MM.1S (cell line): ENCODE results near the gene FAHD1.

ENCODE experiments used
- DNase-seq: peaks from one replicate; pipeline ENCODE4 v3.0.0-alpha.2; 2015
- H2AFZ ChIP-seq: fragments of 300-600 bp; sonication (generic); 2 replicates; pipeline ENCODE4 v1.6.0; 2016; ENCODE audit warnings: antibody characterized with exemption, low read length
- H3F3A ChIP-seq: fragments of 300-600 bp; sonication (generic); 2 replicates; pipeline ENCODE4 v1.6.1; 2016; ENCODE audit warnings: mild to moderate bottlenecking, antibody characterized with exemption, low read length, moderate library complexity, mixed read lengths; ENCODE audit not compliant: insufficient read depth
- H3K27ac ChIP-seq: fragments of 300-600 bp; sonication (generic); 2 replicates; pipeline ENCODE4 v1.5.1; 2016; ENCODE audit warnings: mild to moderate bottlenecking, low read length
- H3K27me3 ChIP-seq: fragments of 300-600 bp; sonication (generic); replicated peaks from 2 replicates; pipeline ENCODE4 v1.6.0; 2016; ENCODE audit warnings: low read length; ENCODE audit not compliant: insufficient read depth
- H3K36me3 ChIP-seq: fragments of 300-600 bp; sonication (generic); replicated peaks from 2 replicates; pipeline ENCODE4 v1.6.1; 2016; ENCODE audit warnings: mild to moderate bottlenecking, low read length, mixed read lengths; ENCODE audit not compliant: insufficient read depth
- H3K4me1 ChIP-seq: fragments of 300-600 bp; sonication (generic); 2 replicates; pipeline ENCODE4 v1.6.1; 2016; ENCODE audit warnings: low read length, mixed read lengths
- H3K4me2 ChIP-seq: fragments of 300-600 bp; sonication (generic); 2 replicates; pipeline ENCODE4 v1.6.0; 2016; ENCODE audit warnings: low read depth, low read length
- H3K4me3 ChIP-seq: fragments of 300-600 bp; sonication (generic); 2 replicates; pipeline ENCODE4 v1.5.1; 2016; ENCODE audit warnings: low read length, mixed read lengths
- H3K79me2 ChIP-seq: fragments of 300-600 bp; sonication (generic); 2 replicates; pipeline ENCODE4 v1.6.1; 2016; ENCODE audit warnings: mixed run types, low read length, mixed read lengths
- H3K9ac ChIP-seq: fragments of 300-600 bp; sonication (generic); 2 replicates; pipeline ENCODE4 v1.6.1; 2016; ENCODE audit warnings: low read length, mixed read lengths
- H3K9me2 ChIP-seq: fragments of 300-600 bp; sonication (generic); replicated peaks from 2 replicates; pipeline ENCODE4 v1.6.1; 2016; ENCODE audit warnings: mild to moderate bottlenecking, low read length, mixed read lengths; ENCODE audit not compliant: insufficient read depth
- H3K9me3 ChIP-seq: fragments of 300-600 bp; sonication (generic); replicated peaks from 2 replicates; pipeline ENCODE4 v1.6.1; 2016; ENCODE audit warnings: mild to moderate bottlenecking, low read length, mixed read lengths; ENCODE audit not compliant: insufficient read depth
- H4K20me1 ChIP-seq: fragments of 300-600 bp; sonication (generic); 2 replicates; pipeline ENCODE4 v1.6.1; 2016; ENCODE audit warnings: mild to moderate bottlenecking, low read length, moderate library complexity, mixed read lengths; ENCODE audit not compliant: insufficient read depth
- CTCF ChIP-seq: fragments of 300-600 bp; sonication (generic); IDR thresholded peaks from 2 replicates; pipeline ENCODE4 v1.5.1; 2016; ENCODE audit warnings: antibody characterized with exemption, low read length, mixed read lengths
- EZH2 ChIP-seq: fragments of 300-600 bp; sonication (generic); optimal IDR thresholded peaks from 2 replicates; pipeline ENCODE3; 2017; ENCODE audit warnings: low read depth, mild to moderate bottlenecking, antibody characterized with exemption, low read length, mixed read lengths
- EZH2phosphoT487 ChIP-seq: fragments of 300-600 bp; sonication (generic); IDR thresholded peaks from 2 replicates; pipeline ENCODE4 v1.6.1; 2018; ENCODE audit warnings: antibody characterized with exemption, low read length

The FAHD1 gene

GRCh38 chr16:1810106-1810505 is 16.9 kb upstream of the FAHD1 start:
- no peaks in the 10 kb centered on the region for H3F3A ChIP-seq
- no peaks in the 10 kb centered on the region for H3K9me2 ChIP-seq
- H3K4me2 ChIP-seq, result no peak overlapping the region
- H3K27ac ChIP-seq, result no peak overlapping the region
- TF ChIP-seq EZH2phosphoT487 (no peak), EZH2 (no peak), CTCF (no peak)
- DNase-seq, result no peak
- H2AFZ ChIP-seq, result no peak overlapping the region
- peaks cover 6% of the 10 kb centered on the region; the same call in 1 of the 2 replicates for H3K79me2 ChIP-seq
- H4K20me1 ChIP-seq, result no peaks in the 10 kb centered on the region
- H3K4me3 ChIP-seq, result no peak overlapping the region
- H3K4me1 ChIP-seq, result no peaks in the 10 kb centered on the region
- H3K9me3 ChIP-seq, result no peaks in the 10 kb centered on the region
- no peaks in the 10 kb centered on the region for H3K27me3 ChIP-seq
- no peaks in the 10 kb centered on the region for H3K36me3 ChIP-seq
- H3K9ac ChIP-seq, result no peak overlapping the region

- Histone ChIP-seq H3K4me1 (no peaks in the 10 kb centered on the region), H4K20me1 (no peaks in the 10 kb centered on the region), H3K9me3 (no peaks in the 10 kb centered on the region), H3K36me3 (no peaks in the 10 kb centered on the region), H2AFZ (no peak overlapping the region), H3K9ac (no peak overlapping the region), H3K4me3 (no peak overlapping the region), H3K79me2 (peaks cover 6% of the 10 kb centered on the region; the same call in 1 of the 2 replicates), H3K27me3 (no peaks in the 10 kb centered on the region), H3K9me2 (no peaks in the 10 kb centered on the region), H3F3A (no peaks in the 10 kb centered on the region), H3K4me2 (no peak overlapping the region), H3K27ac (no peak overlapping the region)
- no peak for DNase-seq
- TF ChIP-seq EZH2 (no peak), CTCF (no peak), EZH2phosphoT487 (no peak)
These were observed 16.5 kb upstream of the FAHD1 start for GRCh38 chr16:1810536-1810935.

GRCh38 chr16:1812732-1813163 is 14.3 kb upstream of the FAHD1 start:
- H3K9me3 ChIP-seq, result no peaks in the 10 kb centered on the region
- no peak overlapping the region for H3K4me2 ChIP-seq
- no peak for DNase-seq
- no peak overlapping the region for H3K9ac ChIP-seq
- H3K27me3 ChIP-seq, result no peaks in the 10 kb centered on the region
- H3K79me2 ChIP-seq, result peaks cover 6% of the 10 kb centered on the region; the same call in 1 of the 2 replicates
- no peaks in the 10 kb centered on the region for H3K36me3 ChIP-seq
- H3K4me1 ChIP-seq, result no peaks in the 10 kb centered on the region
- H3K9me2 ChIP-seq, result no peaks in the 10 kb centered on the region
- TF ChIP-seq EZH2phosphoT487, result no peak
- TF ChIP-seq CTCF, result no peak
- no peak for TF ChIP-seq EZH2
- H4K20me1 ChIP-seq, result no peaks in the 10 kb centered on the region
- no peaks in the 10 kb centered on the region for H3F3A ChIP-seq
- H3K27ac ChIP-seq, result no peak overlapping the region
- H2AFZ ChIP-seq, result no peak overlapping the region
- no peak overlapping the region for H3K4me3 ChIP-seq
